Endothelial cell of umbilical vein (primary cell): ENCODE measurements around the gene TBX4.

Source experiments
- EZH2 ChIP-seq: IDR thresholded peaks from 2 replicates; pipeline ENCODE4 v1.6.1; 2012; ENCODE audit warnings: borderline replicate concordance, low read depth, mild to moderate bottlenecking, moderate library complexity, low read length, inconsistent platforms; ENCODE audit not compliant: severe bottlenecking
- FOS ChIP-seq: IDR thresholded peaks from 2 replicates; pipeline ENCODE4 v1.6.1; 2011; ENCODE audit warnings: mild to moderate bottlenecking, low read length, moderate library complexity, borderline replicate concordance; ENCODE audit not compliant: insufficient read depth
- GATA2 ChIP-seq: IDR thresholded peaks from 2 replicates; pipeline ENCODE4 v1.7.0; 2011; ENCODE audit warnings: low read depth, mild to moderate bottlenecking, moderate library complexity, mixed read lengths, low read length; ENCODE audit not compliant: insufficient read length, insufficient read depth
- MAX ChIP-seq: IDR thresholded peaks from 2 replicates; pipeline ENCODE4 v1.6.1; 2011; ENCODE audit not compliant: insufficient read depth, insufficient read length
- MYC ChIP-seq: IDR thresholded peaks from one replicate; pipeline ENCODE4 v1.6.1; 2011; ENCODE audit warnings: mild to moderate bottlenecking, low read depth, low read length
- POLR2A ChIP-seq: IDR thresholded peaks from 2 replicates; pipeline ENCODE4 v1.6.1; 2012; ENCODE audit warnings: low read depth, mild to moderate bottlenecking, control low read depth, low read length
- TF ChIP-seq, protein P1 (sequence below), 2 donors: IDR thresholded peaks; 1 replicate in 1 of 2; 2 replicates in 1 of 2; pipeline ENCODE4 v1.5.1; 2011; ENCODE audit warnings: low read length in 2 of 2, mild to moderate bottlenecking in 2 of 2, moderate library complexity in 2 of 2, control low read depth in 1 of 2, inconsistent platforms in 1 of 2, low read depth in 1 of 2; ENCODE audit not compliant: insufficient read depth in 1 of 2; ENCODE audit errors: extremely low read depth in 1 of 2

GRCh38 chr17:61491981-61492380 lies 39.8 kb downstream of the TBX4 start:
- no peak for TF ChIP-seq MYC
- TF ChIP-seq FOS = no peak
- no peak for TF ChIP-seq EZH2
- no peak for TF ChIP-seq GATA2
- TF ChIP-seq, protein P1, sequence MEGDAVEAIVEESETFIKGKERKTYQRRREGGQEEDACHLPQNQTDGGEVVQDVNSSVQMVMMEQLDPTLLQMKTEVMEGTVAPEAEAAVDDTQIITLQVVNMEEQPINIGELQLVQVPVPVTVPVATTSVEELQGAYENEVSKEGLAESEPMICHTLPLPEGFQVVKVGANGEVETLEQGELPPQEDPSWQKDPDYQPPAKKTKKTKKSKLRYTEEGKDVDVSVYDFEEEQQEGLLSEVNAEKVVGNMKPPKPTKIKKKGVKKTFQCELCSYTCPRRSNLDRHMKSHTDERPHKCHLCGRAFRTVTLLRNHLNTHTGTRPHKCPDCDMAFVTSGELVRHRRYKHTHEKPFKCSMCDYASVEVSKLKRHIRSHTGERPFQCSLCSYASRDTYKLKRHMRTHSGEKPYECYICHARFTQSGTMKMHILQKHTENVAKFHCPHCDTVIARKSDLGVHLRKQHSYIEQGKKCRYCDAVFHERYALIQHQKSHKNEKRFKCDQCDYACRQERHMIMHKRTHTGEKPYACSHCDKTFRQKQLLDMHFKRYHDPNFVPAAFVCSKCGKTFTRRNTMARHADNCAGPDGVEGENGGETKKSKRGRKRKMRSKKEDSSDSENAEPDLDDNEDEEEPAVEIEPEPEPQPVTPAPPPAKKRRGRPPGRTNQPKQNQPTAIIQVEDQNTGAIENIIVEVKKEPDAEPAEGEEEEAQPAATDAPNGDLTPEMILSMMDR (IDR thresholded peaks at IDR 0.05; ENCODE audit: extremely low read depth in 1 of 2, insufficient read depth in 1 of 2, low read depth in 1 of 2, low read length in 2 of 2) = no peak
- TF ChIP-seq POLR2A = no peak
- no peak for TF ChIP-seq MAX
